ENCODE data around the gene ADAMTS2. TPM values are rescaled to one million over a fixed set of nuclear protein-coding genes. Genes with fewer than 3 reads are reported as not detected.

The ADAMTS2 gene
- total and polyA plus RNA-seq, 2 of the 4 experiments (the other 2 are of a cell fraction), result 19.0 to 58.8 TPM

DNA sequence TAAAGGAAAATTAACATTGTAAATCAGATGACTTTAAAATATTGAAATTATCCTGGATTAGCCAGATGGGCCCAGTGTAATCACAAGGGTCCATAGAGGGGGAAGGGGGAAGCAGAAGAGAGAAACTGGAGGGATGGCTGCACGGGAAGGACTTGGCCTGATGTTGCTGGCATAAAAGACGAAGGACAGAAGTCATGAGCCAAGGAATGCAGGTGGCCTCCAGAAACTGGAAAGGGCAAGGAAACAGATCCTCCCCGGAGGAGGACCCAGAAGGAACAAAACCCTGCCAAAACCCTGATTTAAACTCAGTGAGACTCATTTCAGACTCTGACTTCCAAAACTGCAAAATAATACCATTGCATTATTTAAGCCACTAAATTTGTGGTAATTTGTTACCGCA lies 100.2 kb downstream of the ADAMTS2 start:
- H3K9me1 ChIP-seq (ENCODE audit: insufficient read depth, low read length), result no peaks in the 10 kb centered on the region
- no peak overlapping the region for H2AK9ac ChIP-seq (replicated peaks; ENCODE audit: low read depth, low read length, poor library complexity)
- H3K4me2 ChIP-seq (ENCODE audit: low read depth, low read length), result no peak overlapping the region
- no peak overlapping the region for H2BK120ac ChIP-seq (ENCODE audit: low read depth, low read length)
- no peak overlapping the region for H3K27ac ChIP-seq (ENCODE audit: insufficient read depth, low read length)
- H3K79me1 ChIP-seq (ENCODE audit: low read depth in 1 of 2, low read length in 2 of 2), result peaks cover 28 to 46% of the 10 kb centered on the region in 2 experiments
- no peak overlapping the region for H3K18ac ChIP-seq (ENCODE audit: low read depth, low read length)
- DNase-seq (no peak), ATAC-seq (ENCODE audit: low read depth) (no peak)
- no TSS peak for BruUV-seq (replicated peaks)
- no CpG with 5 or more reads among the region's 4 CpGs for WGBS, 2 experiments (ENCODE audit: extremely low coverage in 2 of 2, insufficient read length in 1 of 2)
- H4K5ac ChIP-seq (ENCODE audit: low read depth, low read length), result no peak overlapping the region
- TF ChIP-seq, protein P1, sequence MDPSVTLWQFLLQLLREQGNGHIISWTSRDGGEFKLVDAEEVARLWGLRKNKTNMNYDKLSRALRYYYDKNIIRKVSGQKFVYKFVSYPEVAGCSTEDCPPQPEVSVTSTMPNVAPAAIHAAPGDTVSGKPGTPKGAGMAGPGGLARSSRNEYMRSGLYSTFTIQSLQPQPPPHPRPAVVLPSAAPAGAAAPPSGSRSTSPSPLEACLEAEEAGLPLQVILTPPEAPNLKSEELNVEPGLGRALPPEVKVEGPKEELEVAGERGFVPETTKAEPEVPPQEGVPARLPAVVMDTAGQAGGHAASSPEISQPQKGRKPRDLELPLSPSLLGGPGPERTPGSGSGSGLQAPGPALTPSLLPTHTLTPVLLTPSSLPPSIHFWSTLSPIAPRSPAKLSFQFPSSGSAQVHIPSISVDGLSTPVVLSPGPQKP (IDR thresholded peaks at IDR 0.05; ENCODE audit: borderline replicate concordance, low read depth, low read length), result no peak
- no peak for TF ChIP-seq RAD21 (IDR thresholded peaks at IDR 0.05; ENCODE audit: low read length)
- no peak for TF ChIP-seq CHD1 (IDR thresholded peaks at IDR 0.05; ENCODE audit: low read depth, low read length)
- TF ChIP-seq FOS (IDR thresholded peaks at IDR 0.05; ENCODE audit: low read depth, low read length), result no peak
- no peak for TF ChIP-seq RFX5 (IDR thresholded peaks at IDR 0.05; ENCODE audit: low read depth, low read length)
- no peak for TF ChIP-seq MAFK (IDR thresholded peaks at IDR 0.05; ENCODE audit: low read depth, low read length)
- TF ChIP-seq CEBPB (IDR thresholded peaks at IDR 0.05; ENCODE audit: low read depth, low read length), result no peak
- no peak for TF ChIP-seq BHLHE40 (IDR thresholded peaks at IDR 0.05; ENCODE audit: low read depth, low read length)
- TF ChIP-seq SMC3 (IDR thresholded peaks at IDR 0.05; ENCODE audit: low read depth, low read length), result no peak
- TF ChIP-seq RCOR1 (IDR thresholded peaks at IDR 0.05; ENCODE audit: insufficient replicate concordance, low read length), result no peak
- TF ChIP-seq, protein P2, sequence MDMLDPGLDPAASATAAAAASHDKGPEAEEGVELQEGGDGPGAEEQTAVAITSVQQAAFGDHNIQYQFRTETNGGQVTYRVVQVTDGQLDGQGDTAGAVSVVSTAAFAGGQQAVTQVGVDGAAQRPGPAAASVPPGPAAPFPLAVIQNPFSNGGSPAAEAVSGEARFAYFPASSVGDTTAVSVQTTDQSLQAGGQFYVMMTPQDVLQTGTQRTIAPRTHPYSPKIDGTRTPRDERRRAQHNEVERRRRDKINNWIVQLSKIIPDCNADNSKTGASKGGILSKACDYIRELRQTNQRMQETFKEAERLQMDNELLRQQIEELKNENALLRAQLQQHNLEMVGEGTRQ (IDR thresholded peaks at IDR 0.05; ENCODE audit: low read depth, low read length), result no peak
- TF ChIP-seq POLR2A (IDR thresholded peaks at IDR 0.05; ENCODE audit: low read depth, low read length), result no peak
- TF ChIP-seq, protein P3, sequence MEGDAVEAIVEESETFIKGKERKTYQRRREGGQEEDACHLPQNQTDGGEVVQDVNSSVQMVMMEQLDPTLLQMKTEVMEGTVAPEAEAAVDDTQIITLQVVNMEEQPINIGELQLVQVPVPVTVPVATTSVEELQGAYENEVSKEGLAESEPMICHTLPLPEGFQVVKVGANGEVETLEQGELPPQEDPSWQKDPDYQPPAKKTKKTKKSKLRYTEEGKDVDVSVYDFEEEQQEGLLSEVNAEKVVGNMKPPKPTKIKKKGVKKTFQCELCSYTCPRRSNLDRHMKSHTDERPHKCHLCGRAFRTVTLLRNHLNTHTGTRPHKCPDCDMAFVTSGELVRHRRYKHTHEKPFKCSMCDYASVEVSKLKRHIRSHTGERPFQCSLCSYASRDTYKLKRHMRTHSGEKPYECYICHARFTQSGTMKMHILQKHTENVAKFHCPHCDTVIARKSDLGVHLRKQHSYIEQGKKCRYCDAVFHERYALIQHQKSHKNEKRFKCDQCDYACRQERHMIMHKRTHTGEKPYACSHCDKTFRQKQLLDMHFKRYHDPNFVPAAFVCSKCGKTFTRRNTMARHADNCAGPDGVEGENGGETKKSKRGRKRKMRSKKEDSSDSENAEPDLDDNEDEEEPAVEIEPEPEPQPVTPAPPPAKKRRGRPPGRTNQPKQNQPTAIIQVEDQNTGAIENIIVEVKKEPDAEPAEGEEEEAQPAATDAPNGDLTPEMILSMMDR (conservative IDR thresholded peaks at IDR 0.05; ENCODE audit: low read depth, low read length), result no peak
- TF ChIP-seq MXI1 (IDR thresholded peaks at IDR 0.05; ENCODE audit: borderline replicate concordance, low read depth, low read length), result no peak
- intact Hi-C loops (cut with micrococcal nuclease) (no loop called here), in situ Hi-C loops (cut with MboI; ENCODE audit: low sequenced_read_pairs) (no loop called here), dilution Hi-C loops (cut with HindIII; ENCODE audit: low sequenced_read_pairs, unreplicated experiment) (no loop called here)
- no peak overlapping the region for H2BK5ac ChIP-seq (ENCODE audit: low read depth, low read length, poor library complexity, severe bottlenecking)
- no peak overlapping the region for H2BK20ac ChIP-seq (ENCODE audit: low read depth, low read length)
- no peak overlapping the region for H4K8ac ChIP-seq (ENCODE audit: low read depth in 2 of 2, low read length in 2 of 2)
- H4K20me1 ChIP-seq (ENCODE audit: insufficient read depth, low read length), result peaks cover 5% of the 10 kb centered on the region; the same call in 1 of the 2 replicates
- no peak overlapping the region for H2AK5ac ChIP-seq (ENCODE audit: low read depth, low read length)
- H3K9ac ChIP-seq (ENCODE audit: low read depth, low read length), result no peak overlapping the region
- no peak overlapping the region for H2BK15ac ChIP-seq (ENCODE audit: low read depth, low read length)
- ChIA-PET CTCF (no interaction called here), POLR2A (ENCODE audit: unreplicated experiment) (no interaction called here)
- H3K36me3 ChIP-seq (ENCODE audit: control insufficient read depth, insufficient read depth, low read length), result 0 out of 2 replicates have a peak, but pooled peaks cover 1% of the 10 kb centered on the region
- peaks cover 2% of the 10 kb centered on the region; the same call in 1 of the 2 replicates for H3K9me3 ChIP-seq (ENCODE audit: control insufficient read depth, insufficient read depth, low read length)
- H4K91ac ChIP-seq (ENCODE audit: insufficient read depth, low read depth, low read length), result no peak overlapping the region
- no peak overlapping the region for H3K56ac ChIP-seq (ENCODE audit: extremely low read depth, insufficient read depth, low read length)
- no peak overlapping the region for H3K14ac ChIP-seq (replicated peaks; ENCODE audit: low read depth, low read length)
- H3K4me1 ChIP-seq (ENCODE audit: control insufficient read depth, insufficient read depth, low read length), result peaks cover 3% of the 10 kb centered on the region
- no peak overlapping the region for H3K4me3 ChIP-seq (ENCODE audit: insufficient read depth, low read depth, low read length)
- H3K4ac ChIP-seq (ENCODE audit: low read depth, low read length), result no peak overlapping the region
- no peak overlapping the region for H3K23ac ChIP-seq (ENCODE audit: low read depth, low read length)
- no peak overlapping the region for H2AFZ ChIP-seq (replicated peaks; ENCODE audit: low read length, poor library complexity)
- H3K27me3 ChIP-seq (ENCODE audit: control insufficient read depth, insufficient read depth, low read length), result no peaks in the 10 kb centered on the region
